Measurements from ENCODE around the gene ZNRD2. TPM values are rescaled to one million over a fixed set of nuclear protein-coding genes. Genes with fewer than 3 reads are reported as not detected.

Gene ZNRD2
- total RNA-seq, 1 experiment from 2014 or later: 70.9 TPM

GRCh38 chr11:65576232-65576866 lies 6.1 kb downstream of the ZNRD2 start (continued):
- no peak for TF ChIP-seq MLX (CRISPR knock-in tag; IDR thresholded peaks at IDR 0.05)
- no peak for TF ChIP-seq ATF6 (CRISPR knock-in tag; IDR thresholded peaks at IDR 0.05)
- no peak for TF ChIP-seq TP53 (CRISPR knock-in tag; IDR thresholded peaks at IDR 0.05)
- no peak for TF ChIP-seq FOXJ3 (CRISPR knock-in tag; IDR thresholded peaks at IDR 0.05; ENCODE audit: borderline replicate concordance)
- TF ChIP-seq GRHL2 (CRISPR knock-in tag; IDR thresholded peaks at IDR 0.05; ENCODE audit: insufficient replicate concordance, severe bottlenecking): no peak
- TF ChIP-seq E2F5 (CRISPR knock-in tag; IDR thresholded peaks at IDR 0.05): no peak
- TF ChIP-seq CREB1 (CRISPR knock-in tag; IDR thresholded peaks at IDR 0.05): no peak
- TF ChIP-seq, protein P1, sequence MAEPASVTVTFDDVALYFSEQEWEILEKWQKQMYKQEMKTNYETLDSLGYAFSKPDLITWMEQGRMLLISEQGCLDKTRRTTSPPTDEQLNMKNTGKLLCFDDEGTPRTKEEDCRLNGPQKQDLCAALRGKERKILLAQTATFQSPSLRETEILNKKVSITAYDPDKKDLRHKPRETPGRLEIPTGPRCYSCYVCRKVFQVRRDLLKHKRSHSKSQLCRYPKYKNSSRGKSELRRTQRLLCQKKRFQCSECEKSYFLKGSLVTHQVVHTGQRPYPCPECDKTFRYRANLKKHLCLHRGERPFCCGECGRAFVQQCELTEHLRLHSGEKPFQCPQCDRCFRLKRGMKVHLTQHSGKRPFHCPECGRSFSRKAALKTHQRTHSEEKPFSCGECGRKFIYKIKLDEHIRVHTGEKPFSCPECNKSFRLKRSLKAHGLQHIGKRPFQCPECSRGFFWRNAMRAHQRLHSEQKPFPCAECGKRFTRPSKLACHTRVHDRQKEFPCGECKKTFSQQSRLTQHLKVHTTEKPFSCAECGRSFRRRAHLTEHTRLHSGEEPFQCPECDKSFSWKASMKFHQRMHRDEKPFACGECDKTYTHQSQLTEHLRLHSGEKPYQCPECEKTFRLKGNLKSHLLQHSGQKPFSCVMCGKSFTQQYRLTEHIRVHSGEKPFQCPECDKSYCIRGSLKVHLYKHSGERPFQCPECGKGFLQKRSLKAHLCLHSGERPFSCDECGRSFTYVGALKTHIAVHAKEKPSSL (CRISPR knock-in tag; conservative IDR thresholded peaks at IDR 0.05): no peak

GRCh38 chr11:65576867-65577755 lies 6.8 kb downstream of the ZNRD2 start:
- Mint-ChIP-seq H3K9me3 (no peaks in the 10 kb centered on the region), H3K36me3 (no peaks in the 10 kb centered on the region), H3K4me3 (peak overlapping the region; percentile 64), H3K27ac (no peak overlapping the region), H3K4me1 (peaks cover 24% of the 10 kb centered on the region), H3K27me3 (ENCODE audit: low read depth) (peaks cover 44% of the 10 kb centered on the region)
- DNase-seq (ENCODE audit: low spot score) (no peak), ATAC-seq (no peak)
- TF ChIP-seq, protein P2, sequence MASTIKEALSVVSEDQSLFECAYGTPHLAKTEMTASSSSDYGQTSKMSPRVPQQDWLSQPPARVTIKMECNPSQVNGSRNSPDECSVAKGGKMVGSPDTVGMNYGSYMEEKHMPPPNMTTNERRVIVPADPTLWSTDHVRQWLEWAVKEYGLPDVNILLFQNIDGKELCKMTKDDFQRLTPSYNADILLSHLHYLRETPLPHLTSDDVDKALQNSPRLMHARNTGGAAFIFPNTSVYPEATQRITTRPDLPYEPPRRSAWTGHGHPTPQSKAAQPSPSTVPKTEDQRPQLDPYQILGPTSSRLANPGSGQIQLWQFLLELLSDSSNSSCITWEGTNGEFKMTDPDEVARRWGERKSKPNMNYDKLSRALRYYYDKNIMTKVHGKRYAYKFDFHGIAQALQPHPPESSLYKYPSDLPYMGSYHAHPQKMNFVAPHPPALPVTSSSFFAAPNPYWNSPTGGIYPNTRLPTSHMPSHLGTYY (CRISPR knock-in tag; IDR thresholded peaks at IDR 0.05): no peak
- TF ChIP-seq MLX (CRISPR knock-in tag; IDR thresholded peaks at IDR 0.05) (no peak), SMAD4 (CRISPR knock-in tag; IDR thresholded peaks at IDR 0.05) (no peak), ZNF263 (CRISPR knock-in tag; IDR thresholded peaks at IDR 0.05; ENCODE audit: low read depth) (no peak), ZNF121 (CRISPR knock-in tag; IDR thresholded peaks at IDR 0.05) (no peak), ATF6 (CRISPR knock-in tag; IDR thresholded peaks at IDR 0.05) (no peak), MYBL2 (CRISPR knock-in tag; IDR thresholded peaks at IDR 0.05) (no peak), TEAD4 (CRISPR knock-in tag; IDR thresholded peaks at IDR 0.05) (no peak), NR3C1 (CRISPR knock-in tag; conservative IDR thresholded peaks at IDR 0.05; ENCODE audit: low read depth) (no peak)
- TF ChIP-seq, protein P3, sequence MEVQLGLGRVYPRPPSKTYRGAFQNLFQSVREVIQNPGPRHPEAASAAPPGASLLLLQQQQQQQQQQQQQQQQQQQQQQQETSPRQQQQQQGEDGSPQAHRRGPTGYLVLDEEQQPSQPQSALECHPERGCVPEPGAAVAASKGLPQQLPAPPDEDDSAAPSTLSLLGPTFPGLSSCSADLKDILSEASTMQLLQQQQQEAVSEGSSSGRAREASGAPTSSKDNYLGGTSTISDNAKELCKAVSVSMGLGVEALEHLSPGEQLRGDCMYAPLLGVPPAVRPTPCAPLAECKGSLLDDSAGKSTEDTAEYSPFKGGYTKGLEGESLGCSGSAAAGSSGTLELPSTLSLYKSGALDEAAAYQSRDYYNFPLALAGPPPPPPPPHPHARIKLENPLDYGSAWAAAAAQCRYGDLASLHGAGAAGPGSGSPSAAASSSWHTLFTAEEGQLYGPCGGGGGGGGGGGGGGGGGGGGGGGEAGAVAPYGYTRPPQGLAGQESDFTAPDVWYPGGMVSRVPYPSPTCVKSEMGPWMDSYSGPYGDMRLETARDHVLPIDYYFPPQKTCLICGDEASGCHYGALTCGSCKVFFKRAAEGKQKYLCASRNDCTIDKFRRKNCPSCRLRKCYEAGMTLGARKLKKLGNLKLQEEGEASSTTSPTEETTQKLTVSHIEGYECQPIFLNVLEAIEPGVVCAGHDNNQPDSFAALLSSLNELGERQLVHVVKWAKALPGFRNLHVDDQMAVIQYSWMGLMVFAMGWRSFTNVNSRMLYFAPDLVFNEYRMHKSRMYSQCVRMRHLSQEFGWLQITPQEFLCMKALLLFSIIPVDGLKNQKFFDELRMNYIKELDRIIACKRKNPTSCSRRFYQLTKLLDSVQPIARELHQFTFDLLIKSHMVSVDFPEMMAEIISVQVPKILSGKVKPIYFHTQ (CRISPR knock-in tag; IDR thresholded peaks at IDR 0.05): no peak
- TF ChIP-seq, protein P4, sequence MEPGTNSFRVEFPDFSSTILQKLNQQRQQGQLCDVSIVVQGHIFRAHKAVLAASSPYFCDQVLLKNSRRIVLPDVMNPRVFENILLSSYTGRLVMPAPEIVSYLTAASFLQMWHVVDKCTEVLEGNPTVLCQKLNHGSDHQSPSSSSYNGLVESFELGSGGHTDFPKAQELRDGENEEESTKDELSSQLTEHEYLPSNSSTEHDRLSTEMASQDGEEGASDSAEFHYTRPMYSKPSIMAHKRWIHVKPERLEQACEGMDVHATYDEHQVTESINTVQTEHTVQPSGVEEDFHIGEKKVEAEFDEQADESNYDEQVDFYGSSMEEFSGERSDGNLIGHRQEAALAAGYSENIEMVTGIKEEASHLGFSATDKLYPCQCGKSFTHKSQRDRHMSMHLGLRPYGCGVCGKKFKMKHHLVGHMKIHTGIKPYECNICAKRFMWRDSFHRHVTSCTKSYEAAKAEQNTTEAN (CRISPR knock-in tag; IDR thresholded peaks at IDR 0.05): no peak
- ChIA-PET CTCF (interaction anchor here (0.7 to 4.0 kb wide), 10 partner anchors 10 to 48 kb away, joined by 3 to 55 read pairs (median 6); partner anchors contain the start of gene PCNX3), POLR2A (interaction anchor here (0.9 to 1.7 kb wide), 3 partner anchors 16 to 38 kb away, joined by 3 to 6 read pairs (median 3); partner anchors contain the start of gene PCNX3)
